ENCODE results near the gene KIAA1755.

The KIAA1755 gene

DNA sequence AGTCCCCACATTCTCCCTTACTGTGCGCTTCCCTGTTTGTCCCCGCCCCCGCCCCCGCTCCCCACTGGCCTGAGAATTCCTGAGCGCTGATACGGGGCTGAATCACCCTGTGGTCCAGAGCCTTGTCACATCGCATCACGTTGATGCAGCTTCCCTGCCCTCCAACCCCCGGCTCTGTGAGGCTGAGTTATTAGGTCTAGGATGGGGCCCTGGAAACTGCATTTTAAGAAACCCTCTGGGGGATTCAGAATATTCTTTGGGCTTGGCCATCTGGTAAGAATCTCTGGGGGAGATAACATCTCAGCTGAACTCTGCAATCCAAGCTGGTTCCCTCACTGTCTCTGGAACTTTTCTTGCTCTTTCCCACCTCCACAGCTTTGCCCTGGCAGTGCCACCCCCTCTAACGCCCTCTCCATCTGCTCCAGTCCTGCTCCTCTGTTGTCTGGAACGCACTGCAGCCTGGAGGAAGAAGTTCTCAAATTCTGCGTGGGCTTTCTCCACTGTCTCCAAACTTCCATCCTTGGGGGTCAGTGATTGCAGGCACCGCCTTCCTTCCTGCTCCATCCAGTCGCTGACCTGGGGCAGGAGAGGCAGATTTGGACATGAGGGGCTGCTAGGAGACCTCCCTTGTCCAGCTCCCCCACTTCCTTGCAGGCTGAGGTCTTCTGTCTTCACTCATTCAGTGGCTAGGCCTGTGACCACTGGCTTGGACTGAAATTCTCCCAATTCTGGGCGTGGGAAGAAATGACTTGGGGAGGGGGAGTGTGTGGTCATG lies 42.6 kb downstream of the KIAA1755 start:
- no peak for DNase-seq (ENCODE audit: low spot score)

DNA sequence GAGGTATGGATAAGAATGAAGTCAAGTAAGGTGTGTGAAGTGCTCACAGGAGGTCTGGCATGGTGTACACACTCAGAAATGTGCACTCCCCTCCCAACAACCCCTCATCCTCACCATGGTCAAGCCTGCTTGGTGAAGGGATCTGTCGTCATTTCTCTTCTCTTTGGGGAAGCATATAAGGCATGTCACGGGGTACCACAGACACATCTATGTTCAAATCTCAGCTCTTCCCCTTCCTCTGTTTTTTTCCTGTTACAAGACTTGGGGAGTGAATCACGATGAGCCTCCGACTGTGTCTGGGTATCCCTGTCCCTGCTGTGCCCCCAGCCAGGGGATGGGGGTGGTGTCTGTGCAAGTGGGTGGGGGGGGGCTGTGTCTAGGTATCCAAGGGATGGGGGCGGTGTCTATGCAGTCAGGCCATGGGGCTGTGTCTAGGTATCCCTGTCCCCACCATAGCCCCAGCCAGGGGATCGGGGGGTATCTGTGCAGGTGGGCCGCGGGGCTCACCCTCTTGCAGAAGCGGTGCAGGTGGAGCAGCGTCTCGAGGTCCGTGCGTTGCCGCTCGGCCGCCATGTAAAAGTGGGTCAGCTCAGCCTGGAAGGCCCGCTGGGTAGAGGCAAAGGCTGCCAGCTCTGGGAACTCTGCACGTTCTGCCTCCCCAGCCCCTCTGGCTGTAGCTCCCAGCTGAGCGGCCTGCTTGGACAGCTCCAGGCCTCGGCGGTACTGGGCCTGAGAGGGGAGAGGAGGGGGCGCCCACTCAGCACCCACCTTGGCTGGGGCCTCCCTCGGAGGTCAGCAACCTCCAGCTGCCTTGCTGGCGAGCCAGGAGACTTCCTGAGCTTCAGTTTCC lies 43.6 kb downstream of the KIAA1755 start:
- no peak for DNase-seq (ENCODE audit: low spot score)

DNA sequence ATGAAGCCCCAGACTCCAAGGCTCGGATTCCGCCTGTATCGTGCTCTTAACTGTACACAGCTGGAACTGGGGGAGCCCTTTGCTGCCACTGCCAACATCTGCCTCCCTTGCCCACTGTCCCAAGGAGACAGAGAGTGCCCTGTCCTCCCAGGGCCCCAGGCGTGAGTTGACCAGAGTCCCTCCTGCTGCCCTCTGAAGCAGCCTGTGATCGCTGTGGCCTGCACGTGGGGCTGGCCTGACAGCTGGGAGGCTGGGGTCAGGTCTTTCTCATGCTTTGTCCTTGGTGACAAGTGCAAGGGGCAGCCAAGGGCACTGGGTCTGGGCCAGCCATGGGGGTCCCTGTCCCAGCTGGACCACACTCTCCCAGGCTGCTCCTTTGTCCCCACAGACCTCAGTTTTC lies 44.3 kb downstream of the KIAA1755 start:
- no peak for DNase-seq (ENCODE audit: low spot score)

DNA sequence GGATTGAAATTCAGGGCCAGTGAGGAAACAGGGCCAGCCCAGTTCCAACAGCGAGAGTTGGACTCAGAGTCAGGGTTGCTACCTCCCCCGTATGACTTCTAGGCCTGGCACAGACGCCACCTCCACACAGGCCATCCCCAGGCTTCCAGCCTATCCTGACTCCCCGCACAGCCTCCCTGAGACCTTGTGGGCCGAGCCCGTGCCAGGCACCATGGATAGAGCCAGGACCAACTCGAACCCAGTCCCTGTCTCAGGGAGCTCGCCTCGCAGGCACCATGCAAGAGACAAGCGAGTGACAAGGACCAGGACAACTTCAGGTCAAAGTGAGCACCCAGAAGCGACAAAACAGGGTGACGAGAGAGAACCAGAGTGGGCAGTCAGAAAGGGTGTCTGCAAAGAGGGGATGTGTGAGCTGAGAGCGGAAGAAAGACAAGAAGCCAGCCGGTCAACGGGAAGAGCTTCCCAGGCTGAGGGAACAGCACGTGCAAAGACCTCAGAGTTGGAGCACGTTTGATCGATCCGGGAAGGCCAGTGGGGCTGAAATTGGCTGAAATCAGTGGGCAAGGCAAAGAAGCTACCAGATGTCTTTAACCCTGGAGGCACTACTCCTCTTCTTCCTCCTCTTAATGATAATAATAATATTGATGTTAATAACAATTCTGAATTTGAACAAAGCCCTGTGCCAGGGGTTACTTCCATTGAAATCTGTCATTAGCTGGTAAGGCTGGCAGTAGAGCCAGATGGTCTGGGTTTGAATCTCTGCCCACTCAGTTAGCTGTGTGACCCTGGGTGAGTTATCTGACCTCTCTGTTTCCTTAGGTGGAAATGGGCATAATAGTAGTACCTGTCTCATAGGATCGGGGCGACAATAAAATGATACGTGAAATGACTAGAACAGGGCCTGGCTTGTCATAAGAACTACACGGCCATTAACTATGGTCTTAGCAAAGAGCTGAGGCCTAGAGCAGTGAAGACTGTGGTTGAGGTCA lies 45.0 kb downstream of the KIAA1755 start:
- DNase-seq (ENCODE audit: low spot score) = no peak

DNA sequence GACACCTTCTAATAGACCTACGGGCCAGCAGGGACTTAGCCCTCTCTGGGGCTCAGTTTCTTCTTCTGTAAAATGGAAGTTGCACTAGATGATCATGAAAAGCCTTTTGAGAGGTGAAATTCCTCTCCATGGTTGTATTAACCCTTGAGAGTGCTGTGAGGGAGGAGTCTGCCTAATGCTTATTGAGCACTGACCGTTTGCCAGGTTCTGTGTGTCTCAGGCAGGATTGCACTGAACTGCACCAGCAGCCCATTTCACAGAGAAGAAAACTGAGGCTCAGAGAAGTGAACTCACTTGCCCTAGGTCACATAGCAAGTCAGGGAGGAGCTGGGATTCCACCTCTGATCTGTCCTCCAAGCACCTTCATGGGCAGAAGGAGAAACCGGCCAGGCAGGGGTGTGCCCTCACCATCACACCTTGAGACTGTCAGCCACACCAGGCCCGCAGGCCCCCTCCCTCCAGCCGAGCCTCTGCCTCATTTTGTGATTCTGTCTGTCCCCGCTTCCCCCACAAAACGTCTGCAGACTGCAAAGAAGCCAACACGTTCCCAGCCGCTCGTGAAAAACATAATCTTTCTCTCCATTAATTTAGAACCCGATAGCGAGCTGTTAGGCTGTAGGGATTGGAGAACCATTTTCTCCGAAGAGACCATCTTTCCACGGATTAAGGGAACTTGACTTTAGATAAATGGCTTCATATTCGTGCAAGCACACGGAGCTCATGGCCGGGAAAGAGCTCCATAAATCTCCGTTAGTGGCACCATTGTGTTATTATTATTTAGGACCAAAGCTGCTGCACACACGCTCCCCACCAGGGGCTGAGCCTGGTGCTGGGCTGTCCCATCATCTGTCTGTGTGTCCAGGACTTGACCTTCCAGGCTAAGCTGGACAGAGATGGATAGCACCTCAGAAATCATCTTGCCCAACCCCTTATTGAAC lies 46.0 kb downstream of the KIAA1755 start:
- no peak for DNase-seq (ENCODE audit: low spot score)

DNA sequence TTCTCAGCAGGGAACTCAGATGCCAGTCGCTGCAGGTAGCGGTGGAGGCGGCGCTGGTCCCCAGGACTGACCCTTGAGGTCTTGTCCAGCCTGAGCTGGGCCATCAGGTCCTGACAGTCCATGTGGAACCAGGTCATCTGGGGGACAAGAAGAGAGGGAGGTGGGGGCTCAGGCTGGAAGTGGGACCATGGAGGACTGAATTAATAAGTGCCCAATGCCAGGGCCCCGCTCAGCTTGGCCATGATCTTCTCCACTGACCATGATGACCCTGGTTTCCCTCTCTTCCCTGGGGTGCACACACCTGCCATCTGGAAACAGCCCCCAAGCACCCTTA lies 47.0 kb downstream of the KIAA1755 start:
- no peak for DNase-seq (ENCODE audit: low spot score)

DNA sequence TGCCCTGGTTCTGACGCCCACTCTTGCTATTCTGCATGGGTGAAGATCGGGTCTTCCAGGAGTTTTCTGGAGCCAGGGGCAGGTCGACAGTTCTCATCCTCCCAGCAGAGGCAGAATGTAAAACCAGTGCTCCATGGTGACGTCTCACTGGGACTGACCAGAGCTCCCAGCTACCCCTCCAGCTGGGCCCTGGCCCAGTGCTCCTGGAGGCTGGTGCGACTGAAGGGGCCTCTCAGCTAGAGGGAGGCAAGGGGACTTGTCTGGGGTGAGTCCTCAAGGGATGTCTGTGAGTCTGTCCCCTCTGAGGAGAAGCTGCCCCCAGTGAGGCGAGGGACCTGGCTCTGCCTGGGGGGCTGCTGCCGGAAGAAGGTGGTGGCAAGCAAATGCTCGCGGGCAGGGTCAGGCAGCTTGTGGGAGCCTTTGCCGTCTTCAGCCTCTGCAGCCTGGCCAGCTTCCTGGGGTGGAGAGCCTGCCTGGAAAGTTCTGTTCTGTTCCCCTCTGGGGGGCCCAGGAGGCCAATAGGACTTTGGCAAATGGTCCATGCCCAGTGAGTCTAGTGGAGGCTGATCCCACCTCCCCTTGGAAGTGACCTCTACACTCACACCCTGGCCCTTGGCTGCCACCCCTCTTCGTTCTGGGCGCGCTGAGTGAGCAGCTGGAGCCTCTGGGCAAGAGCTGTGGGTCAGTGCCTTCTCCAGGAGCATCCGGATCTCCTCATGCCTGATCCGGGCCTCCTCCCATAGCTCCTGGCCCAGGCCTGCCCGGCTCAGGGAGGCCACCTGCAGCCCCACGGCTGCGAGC lies 47.5 kb downstream of the KIAA1755 start:
- DNase-seq (ENCODE audit: low spot score) = no peak

DNA sequence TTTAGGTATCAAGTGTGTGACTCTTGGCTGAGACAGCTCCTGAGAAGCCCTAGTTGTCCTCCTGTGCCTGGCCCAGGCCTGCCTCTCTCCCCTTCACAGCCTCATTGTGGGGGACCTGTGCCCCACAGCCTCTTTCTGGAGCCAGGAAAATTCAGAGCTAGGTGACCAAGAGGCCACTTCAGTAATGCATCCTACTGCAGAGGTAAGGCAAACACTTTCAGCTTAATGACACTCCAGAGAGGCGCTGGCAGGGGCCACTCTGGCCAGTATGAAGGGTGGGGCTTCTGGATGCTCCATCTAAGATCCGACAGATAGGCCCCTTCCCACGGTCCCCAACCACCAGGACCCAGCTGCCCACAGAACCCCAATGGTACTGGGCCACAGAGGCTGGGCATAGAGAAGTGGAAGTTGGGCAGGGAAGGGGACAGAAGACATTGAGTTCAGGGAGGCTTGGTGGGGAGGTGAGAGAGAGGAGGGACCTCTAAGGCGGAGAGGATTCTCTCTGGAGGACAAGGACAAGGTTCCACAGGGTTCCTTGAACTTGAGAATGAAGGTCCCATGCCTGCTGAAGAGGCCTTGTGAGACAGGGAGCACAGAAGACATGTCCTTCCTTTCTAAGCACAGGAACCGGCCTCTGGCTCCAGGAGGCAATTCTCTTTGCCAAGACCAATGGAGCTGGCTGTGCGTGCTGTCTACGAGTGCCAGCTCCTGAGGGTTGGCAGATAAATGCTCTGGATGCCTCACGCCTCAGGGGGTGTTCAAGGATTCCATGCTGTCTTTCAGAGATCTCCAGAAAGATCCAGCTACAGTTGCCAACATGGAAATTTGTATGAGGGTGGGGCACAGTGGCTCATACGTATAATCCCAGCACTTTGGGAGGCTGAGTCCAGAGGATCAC lies 49.1 kb downstream of the KIAA1755 start:
- peak; percentile 31 for DNase-seq (ENCODE audit: low spot score)

DNA sequence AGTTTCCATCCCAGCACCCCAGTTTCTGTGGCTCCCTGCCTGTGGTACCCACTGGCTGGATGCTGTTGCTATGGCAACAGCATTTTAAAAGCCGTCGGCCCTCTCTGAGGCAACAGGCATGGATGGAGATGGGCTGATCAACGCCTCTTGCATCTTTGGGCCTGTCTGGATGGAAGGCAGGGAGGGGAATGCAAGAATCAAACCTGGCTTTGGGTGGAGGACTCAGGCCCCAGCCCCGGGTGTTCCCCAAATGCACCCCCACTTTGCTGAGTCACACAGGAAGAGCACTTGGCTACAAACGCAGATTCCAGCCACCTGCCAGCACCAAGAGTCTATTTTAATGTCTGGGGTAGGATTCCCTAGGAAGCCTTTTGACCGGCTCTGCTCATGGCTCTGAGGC lies 49.8 kb downstream of the KIAA1755 start:
- DNase-seq (ENCODE audit: low spot score) = no peak

DNA sequence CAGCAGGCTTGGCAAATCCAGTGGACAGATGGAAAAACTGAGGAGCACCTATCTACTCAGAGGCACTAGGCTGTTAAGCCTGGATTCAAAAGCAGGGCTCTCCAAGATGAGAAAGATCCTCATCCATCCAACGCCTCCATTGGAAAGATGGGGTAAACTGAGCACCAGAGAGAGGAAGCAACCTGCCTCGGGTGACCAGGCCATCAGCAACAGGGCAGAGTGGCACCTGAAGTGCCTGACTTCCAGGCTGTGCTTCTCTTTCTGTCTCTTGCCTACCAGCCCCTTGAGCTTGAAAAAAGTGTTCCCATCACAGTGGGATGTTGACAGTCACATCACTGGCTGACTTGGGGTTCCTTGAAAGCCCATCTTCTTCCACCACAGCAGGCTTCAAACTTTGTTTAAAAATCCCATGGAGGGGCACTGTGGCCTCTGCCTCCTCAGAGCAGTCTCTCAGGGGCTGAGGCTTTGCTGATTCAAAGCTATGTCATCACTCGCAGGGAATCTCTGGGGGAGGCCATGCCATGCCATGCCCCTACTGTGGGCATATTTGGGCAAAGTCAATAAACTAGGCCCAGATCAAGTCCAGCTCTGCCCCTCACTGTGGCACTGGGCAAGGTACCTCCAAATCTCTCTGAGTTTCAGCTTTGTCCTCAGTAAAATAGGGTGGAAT lies 50.7 kb downstream of the KIAA1755 start:
- no peak for DNase-seq (ENCODE audit: low spot score)

DNA sequence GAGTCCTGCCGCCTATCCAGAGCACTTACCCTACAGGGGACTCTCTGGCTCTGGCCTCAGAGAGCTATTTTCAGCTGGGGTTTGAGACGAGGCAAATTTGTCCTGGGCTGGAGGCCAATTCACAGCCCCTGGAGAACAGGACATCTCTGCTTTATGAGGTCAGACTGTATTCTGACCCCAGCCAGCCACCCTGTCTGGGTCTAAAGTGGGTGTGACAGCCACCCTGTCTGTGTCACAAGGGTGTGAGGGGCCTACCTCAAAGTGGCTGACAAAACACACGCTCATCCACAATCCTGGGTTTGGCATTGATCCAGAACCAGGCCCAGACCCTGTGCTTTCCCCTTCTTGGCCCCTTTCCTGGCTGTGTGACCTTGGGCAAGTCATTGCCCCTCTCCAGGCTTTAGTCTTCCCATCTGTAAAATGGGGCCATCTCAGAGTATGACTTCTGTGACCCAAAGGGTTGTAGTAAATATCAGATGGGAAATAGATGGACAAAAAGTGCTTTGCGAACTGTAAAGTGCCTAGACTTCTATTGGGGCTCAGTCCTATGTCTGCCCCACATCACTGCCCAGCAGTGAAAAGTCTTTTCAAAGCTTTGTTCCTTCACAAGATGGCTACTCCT lies 51.4 kb downstream of the KIAA1755 start:
- no peak for DNase-seq (ENCODE audit: low spot score)

DNA sequence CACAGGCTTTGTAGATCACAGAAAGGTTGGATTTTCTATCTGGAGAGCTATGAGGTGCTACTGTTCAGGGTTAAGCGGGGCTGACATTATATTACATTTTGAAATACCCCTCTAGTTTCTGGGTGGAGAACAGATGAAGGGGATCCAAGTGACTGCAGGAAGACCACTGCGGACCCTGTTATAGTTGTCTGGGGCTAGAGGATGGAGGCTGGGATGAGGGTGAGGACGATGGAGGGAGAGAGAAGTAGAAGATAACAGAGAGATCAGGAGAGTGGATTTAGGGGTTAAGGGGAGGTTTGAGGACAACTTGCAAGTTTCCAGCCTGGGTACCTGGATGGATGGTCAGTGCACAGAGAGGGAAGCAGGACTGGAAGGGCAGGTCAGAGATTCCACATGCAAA lies 52.0 kb downstream of the KIAA1755 start:
- no peak for DNase-seq (ENCODE audit: low spot score)

DNA sequence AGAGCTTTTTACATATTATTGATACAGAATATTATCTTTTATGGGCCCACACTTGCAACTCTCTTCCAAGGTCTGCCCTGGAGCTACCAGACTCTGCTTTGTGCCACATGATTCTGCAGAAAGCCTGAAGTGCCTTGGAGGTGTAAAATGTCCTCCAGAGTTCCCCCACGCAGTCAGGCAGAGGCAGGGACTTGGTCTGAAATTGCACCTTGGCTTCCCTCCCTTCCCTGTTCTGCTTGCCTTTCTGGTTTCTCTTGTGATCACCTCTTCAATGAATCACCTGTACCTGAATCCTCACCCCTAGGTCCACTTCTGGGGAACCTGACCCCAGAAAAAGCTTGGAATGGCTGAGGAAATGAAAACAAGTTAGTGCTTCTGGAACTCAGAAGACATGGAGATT lies 52.4 kb downstream of the KIAA1755 start:
- no peak for DNase-seq (ENCODE audit: low spot score)

DNA sequence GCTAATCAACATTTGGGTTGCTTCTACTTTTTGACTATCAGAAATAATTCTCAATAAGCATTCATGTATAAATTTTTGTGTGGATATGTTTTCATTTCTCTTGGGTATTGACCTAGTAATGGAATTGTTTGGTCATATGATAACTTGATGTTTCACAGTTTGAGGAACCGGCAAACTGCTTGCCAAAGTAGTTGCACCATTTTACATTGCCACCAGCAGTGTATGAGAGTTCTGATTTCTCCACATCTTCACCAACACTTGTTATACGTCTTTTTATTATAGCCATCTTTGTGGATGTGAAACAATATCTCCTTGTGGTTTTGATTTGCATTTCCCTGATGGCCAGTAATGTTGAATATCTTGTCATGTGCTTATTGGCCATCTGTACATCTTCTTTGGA lies 52.9 kb downstream of the KIAA1755 start:
- DNase-seq (ENCODE audit: low spot score) = no peak

DNA sequence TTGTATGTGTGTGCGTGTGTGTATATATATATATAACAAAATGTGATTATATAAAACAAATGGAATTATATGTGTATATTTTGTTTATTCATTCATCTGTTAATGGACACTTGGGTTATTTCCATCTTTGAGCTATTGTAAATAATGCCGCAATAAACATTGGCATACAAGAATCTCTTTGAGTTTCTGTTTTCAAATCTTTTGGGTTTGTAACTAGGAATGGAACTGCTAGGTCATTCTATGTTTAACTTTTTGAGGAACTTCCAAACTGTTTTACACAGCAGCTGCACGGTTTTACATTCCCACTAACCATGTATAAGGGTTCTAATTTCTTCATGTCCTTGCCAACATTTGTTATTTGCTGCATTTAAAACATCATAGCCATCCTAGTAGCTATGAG lies 55.5 kb downstream of the KIAA1755 start:
- DNase-seq (ENCODE audit: low spot score) = no peak

DNA sequence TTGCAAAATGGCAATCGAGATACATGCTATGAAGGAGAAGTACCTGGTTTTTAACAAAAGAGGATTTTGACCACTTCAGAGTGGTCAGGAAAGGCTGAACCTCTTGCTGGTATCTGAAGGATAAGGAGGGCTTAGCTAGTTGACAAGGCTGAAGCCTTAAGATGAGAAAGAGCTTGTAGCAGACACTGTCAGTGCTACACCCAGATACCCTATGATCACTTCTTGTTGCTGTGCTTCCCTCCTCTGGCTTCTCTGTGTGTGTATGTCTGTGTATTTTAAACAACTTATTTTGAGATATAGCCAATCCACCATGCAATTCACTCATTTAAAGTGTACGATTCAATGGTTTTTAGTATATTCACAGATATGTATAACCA lies 56.6 kb downstream of the KIAA1755 start:
- DNase-seq (ENCODE audit: low spot score) = no peak

DNA sequence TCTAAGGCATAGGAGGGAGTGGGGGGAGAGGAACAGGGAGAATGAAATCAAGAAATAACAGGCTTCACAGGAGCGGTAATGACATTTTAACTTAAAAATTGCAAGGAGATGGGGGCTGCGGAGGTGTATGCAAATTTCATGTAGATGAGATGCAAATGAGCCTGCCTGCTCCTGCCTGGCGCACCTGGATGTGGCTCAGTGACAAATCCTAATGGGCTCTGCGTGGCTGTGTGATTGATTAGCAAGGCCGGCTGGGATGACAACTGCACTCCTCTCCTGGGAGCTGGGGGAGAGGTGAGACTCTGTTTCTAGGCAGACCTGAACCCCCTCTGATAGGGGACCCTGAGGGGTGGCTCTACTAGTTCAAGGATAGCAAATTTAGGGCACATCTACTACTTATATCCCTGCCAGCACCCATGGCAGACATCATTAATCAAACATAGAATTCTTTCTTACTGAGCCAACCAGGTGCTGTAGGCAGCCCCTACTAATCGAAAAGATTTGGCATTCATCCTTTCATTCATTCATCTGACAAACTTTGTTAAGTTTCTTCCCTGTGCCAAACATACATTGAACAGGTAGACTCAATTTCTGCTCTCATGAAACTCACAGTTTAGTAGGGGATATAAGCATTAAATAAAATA lies 57.1 kb downstream of the KIAA1755 start:
- no peak for DNase-seq (ENCODE audit: low spot score)

DNA sequence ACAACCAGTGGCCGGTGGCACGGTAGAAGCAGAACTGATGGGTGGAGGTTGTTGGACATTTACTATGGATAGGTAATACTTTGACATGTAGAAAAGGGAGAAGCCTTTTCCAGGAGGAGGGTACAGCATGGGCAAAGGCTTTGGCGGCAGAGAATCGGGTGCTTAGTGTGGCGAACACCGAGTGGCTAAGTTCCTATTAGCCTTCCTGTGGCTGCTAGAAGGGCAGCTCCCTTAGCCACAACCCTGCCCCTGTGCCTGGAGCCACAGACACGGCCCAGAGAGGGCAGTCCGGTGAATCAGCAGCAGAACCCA lies 57.6 kb downstream of the KIAA1755 start:
- no peak for DNase-seq (ENCODE audit: low spot score)

Data from pons (tissue), 1 donor.